ENCODE data around the gene PRKCSH.
"Not testable (repeated sequence)": the region's sequence is repeated elsewhere in the genome, so short reads cannot be mapped to it uniquely, and the experiment has no call there.

DNA sequence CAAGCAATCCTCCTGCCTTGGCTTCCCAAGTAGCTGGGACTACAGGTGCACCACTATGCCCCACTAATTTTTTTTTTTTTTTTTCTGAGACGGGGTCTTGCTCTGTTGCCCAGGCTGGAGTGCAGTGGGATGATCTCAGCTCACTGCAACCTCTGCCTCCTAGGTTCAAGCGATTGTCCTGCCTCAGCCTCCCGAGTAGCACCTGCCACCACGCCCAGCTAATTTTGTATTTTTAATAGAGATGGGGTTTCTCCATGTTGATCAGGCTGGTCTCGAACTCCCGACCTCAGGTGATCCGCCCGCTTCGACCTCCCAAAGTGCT lies 19.8 kb downstream of the PRKCSH start:
- TF ChIP-seq, protein P1, sequence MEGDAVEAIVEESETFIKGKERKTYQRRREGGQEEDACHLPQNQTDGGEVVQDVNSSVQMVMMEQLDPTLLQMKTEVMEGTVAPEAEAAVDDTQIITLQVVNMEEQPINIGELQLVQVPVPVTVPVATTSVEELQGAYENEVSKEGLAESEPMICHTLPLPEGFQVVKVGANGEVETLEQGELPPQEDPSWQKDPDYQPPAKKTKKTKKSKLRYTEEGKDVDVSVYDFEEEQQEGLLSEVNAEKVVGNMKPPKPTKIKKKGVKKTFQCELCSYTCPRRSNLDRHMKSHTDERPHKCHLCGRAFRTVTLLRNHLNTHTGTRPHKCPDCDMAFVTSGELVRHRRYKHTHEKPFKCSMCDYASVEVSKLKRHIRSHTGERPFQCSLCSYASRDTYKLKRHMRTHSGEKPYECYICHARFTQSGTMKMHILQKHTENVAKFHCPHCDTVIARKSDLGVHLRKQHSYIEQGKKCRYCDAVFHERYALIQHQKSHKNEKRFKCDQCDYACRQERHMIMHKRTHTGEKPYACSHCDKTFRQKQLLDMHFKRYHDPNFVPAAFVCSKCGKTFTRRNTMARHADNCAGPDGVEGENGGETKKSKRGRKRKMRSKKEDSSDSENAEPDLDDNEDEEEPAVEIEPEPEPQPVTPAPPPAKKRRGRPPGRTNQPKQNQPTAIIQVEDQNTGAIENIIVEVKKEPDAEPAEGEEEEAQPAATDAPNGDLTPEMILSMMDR (IDR thresholded peaks at IDR 0.05 in 4 of 5, conservative IDR thresholded peaks at IDR 0.05 in 1 of 5): not testable (repeated sequence)
- TF ChIP-seq POLR2A (IDR thresholded peaks at IDR 0.05): not testable (repeated sequence)

Data from gastrocnemius medialis (tissue), 4 donors.